Posterior cingulate gyrus (tissue), 11 donors: ENCODE results near the gene GRIK4.

ENCODE experiments used
- DNase-seq, 10 donors: peaks; one replicate each; pipeline versions ENCODE4 v3.0.0 to v3.0.0-alpha.2; 2020 to 2021; ENCODE audit warnings: mixed read lengths in 3 of 10
- intact Hi-C: fragments of 100-400 bp; cut with DNase I; formaldehyde crosslinking; loops from one replicate; pipeline ENCODE4 v1.15.1; 2023

The GRIK4 gene

DNA sequence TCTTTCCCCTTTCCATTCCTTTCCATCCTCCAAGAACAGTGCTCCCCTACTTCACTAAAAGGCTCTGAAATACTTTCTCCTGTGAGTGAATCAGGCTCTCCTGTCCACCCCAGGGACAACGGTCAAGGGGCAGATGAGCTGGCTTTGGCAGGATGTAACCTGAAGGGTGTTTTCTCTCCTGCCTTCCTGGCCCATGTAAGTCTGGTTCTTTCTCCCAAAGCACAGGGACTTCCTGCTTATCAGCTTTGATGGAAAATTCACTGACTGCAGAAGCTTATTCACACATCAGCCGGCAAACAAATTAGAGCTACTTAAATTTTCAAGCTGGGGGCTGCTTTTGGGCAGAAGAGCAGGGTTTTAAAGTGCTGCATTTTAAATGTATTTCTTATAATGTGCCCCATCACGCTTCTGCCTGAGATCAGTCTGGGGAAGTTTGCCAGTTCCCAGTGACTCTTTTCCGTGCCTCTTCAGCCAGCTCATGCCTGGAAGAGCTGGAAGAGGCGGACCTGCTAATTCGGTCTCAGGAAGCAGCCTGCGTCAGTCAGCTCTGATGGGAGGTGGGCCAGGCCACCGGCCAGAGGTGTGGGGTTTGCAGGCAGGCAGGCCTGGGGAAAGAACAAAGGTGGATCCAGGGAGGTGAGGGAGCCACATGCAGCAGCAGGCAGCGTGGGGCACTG lies 372.0 kb downstream of the GRIK4 start:
- intact Hi-C loops: no loop called here
- peak in 3 of 10 donors; percentile 37 to 87 (median 39) for DNase-seq

DNA sequence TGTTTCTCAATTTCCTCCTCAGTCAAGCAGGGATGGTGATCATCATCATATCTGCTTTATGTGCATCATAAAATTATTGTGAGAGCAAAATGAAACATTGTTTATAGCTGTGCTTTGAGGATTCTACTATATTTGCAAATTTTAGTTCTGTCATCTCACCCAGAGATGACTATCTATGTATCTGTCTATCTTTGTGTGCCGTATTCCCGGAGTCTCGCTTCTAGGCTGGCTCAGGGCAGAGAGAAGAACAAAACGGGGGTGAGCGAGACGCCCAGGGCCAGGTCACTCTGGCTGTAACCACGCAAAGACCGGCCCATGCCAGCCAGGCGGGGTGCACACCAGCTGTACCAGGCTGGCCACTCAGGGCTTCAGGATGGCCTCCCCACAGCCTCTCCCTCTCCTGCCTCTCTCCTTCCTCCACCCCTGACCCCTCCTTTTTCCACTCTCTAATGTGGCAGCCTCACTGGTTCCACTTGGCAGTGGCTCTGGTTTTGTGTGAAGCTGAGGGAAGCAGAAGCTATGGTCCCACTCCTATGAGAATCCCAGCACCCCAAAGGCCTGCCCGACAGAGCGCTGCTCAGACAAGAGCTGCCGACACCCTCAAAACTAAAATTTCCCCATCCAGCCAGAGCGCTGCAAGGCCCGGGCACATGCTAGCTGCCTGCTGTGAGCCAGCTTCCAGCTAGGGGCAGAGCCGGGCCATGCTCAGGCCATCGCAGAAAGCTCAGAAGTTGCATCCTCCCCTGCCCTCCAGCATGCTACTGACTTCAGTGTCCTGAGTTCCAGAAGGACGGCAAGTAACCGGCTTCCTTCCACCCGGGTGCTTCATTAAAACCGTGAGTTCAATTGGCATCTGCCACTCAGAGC lies 372.8 kb downstream of the GRIK4 start:
- peak in 1 of 10 donors; percentile 51 for DNase-seq
- intact Hi-C loops: no loop called here

DNA sequence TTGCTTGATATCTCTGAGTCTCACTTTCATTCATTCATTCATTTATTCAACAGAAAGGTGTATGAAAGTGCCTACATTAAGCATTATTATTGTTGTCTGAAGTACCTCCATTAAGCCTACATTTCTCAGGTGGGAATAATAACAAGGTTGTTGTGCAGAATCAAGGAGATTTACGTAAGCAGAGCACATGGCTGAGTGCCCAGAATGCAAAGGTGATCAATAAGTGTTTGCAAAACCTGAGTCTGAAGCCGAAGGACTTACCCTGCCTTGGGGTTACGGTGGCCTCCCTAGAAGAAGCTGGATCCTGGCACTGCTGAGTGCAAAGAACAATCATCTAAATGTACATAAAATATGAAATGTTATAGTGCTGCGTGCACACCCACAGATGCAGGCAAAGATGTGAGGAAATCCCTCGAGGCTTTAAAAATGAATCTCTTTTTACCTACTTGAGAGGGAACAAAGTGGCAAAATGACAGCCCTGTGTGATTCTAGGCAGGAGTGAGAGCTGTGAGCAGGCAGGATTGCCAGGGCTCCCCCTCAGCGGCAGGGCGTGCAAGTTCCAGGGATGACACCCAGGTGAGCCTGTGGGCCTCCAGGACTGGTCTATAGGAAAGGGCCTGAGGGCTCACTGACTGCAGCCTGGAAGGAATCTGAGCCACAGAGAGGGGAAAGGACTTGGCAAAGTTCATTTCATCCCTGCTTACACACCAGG lies 379.2 kb downstream of the GRIK4 start:
- intact Hi-C loops: no loop called here
- peak in 1 of 10 donors; percentile 61 for DNase-seq

DNA sequence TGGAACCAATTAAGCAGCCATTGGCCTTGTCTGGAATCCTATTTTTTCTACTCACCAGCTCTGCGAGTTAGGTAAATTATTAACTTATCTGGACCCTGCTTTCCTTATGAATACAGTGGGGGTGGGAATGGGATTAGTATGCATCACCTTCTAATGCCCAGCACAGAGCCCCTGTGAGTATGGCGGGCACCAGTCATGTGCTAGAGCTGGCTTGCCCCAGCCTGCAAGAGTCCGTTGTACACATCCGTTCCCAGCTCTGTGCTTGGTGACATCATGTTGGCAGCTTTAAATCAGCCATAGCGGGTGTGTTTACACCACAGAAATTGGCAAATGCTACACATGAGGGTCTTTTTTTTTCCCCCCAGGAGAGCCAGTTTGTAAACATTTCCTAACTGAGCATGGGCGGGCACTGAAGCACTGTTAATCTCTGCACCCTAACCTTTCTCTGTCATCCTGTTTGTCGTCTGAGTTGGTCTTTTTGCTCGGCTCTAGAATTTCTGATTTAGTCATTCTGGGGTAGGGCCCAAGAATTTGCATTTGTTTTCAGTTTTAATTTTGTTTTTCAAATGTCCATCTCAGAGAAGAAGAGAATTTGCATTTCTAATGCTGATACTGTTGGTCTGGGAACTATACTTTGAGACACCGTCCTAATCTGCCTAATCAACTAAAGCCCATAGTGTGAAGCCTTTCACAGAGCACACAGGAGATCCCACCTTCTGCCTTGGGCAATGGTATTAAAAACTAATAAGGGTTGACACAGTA lies 382.1 kb downstream of the GRIK4 start:
- peak in 1 of 10 donors; percentile 39 for DNase-seq
- intact Hi-C loops: no loop called here

DNA sequence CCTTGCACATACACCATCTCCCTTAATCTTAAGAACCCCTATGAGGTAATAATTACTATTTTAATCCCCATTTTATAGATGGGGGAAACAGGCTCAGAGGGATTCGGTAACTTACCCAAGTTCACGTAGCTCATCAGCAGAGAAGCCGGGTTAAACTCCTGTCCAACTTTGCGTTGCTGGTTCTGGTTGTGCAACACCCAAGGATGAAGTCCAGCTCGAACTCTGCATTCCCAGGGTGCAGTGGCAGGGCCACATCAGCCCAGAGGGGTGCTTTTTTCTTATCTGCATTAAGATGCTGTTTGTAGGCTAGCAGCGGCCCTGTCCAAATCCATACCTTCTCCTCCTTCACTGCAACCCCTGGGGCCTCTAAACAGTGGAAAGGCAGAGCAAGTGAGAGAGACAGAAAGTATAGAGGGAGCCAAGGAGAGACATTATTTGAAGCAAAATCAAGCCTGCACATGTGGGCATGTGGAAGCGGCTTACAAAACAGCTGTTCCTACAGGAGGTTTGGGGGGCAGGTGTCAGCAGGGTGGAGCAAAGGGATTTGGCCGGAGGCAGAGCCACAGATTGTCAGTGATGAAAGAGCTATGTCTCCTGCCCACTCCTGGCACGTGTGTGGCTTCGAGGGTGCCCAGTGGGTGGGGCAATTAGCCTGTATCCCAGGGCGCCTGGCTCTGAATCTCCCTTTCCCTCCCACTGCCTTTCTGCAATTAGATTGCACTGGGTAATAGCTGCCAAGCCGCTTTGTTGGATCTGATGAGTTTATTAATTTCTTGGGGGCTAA lies 382.8 kb downstream of the GRIK4 start:
- DNase-seq: no peak
- intact Hi-C loops: no loop called here

DNA sequence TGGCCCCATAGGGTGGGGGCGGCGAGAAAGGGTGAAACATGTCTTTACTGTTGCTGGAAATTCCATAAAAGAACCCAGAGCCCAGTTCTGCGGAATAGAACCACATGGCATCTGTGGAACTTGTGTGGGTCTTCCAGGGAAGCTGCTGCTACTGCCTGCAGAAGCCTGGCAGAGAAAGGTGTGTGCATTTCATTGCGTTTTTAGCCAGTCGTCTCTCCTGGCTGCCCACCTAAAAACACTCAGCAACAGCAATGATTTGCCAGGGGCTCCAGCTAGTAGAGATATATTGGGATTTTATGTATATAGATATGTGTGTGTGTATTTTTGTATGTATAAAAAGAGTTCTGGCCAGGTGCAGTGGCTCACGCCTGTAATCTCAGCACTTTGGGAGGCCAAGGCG lies 385.1 kb downstream of the GRIK4 start:
- intact Hi-C loops: no loop called here

DNA sequence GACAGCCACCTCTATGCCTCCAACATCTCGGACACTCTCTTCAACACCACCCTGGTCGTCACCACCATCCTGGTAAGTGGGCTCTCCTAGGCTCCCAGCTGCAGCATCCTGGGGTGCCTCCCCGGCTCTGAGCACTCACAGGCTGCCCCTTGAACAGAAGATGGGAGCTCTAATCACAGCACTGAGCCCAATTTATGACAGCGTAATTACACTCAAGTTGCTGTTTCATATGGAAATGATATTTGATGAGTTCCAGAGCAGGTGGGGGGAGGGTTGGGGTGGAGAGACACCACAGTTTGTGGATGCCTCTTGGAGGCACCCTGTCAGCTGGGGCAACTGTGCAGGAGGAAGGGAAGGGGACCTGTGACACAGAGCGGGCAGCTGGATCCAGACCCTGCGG lies 387.0 kb downstream of the GRIK4 start:
- no peak for DNase-seq
- intact Hi-C loops: no loop called here

More for the DNA sequence above, 385.1 kb downstream of the GRIK4 start:
- no peak for DNase-seq

DNA sequence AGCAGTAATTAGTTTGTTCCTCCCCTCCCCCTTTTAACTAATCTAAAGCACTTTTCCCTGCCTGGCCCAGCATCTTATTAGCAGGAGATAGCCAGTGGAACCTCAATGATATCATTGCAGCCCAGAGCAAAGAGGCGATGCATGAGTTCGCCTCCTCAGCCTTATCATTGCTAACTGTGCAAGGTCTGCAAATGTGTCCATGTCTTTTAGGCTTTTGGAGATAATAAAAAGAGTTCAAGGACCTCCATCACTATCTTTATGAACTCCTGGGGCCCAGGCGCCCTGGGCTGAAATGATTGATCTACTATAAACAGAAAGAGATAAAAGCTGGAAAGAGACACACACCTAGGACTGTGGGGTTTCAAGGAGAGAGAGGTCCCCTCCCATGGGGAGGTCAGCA lies 388.2 kb downstream of the GRIK4 start:
- intact Hi-C loops: no loop called here
- no peak for DNase-seq

DNA sequence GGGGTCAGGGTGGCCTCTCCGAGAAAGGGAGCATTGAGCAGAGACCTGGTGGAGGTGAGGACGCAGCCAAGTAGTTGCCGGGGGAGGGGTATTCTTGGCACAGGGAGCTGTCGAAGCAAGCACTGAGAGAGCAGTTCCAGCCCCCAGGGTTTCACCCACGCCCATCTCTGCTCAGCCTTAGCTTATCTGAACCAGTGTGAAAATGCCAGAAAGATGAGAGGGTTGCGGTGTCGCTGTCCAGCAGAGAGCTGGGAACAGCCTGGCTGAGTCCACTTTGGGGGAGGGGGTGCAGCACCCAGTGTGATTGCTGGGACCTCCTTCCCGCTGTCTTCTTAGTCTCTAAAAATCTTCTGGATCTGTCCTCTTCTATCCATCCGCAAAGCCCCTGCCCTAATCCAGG lies 389.1 kb downstream of the GRIK4 start:
- intact Hi-C loops: no loop called here
- DNase-seq: no peak

DNA sequence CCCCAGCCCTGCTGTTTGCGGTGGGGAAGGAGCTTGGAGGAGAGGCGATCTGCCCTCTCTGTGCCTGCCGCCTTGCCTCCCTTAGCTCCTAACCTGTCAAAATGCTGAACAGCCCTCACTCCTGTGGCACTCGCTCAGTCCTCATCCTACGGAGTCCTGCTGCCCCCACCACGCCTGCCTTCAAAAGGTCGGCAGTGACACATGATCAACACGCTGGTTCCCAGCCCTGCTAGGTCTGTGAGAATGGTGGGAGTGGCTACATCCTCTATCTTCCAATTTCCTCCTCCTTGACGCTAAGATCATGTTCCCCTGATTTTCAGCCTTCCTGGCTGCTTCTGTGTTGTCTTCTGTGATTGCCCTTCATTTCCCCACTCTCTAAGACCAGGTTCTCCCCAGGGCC lies 392.1 kb downstream of the GRIK4 start:
- peak in 1 of 10 donors; percentile 75 for DNase-seq
- intact Hi-C loops: no loop called here

DNA sequence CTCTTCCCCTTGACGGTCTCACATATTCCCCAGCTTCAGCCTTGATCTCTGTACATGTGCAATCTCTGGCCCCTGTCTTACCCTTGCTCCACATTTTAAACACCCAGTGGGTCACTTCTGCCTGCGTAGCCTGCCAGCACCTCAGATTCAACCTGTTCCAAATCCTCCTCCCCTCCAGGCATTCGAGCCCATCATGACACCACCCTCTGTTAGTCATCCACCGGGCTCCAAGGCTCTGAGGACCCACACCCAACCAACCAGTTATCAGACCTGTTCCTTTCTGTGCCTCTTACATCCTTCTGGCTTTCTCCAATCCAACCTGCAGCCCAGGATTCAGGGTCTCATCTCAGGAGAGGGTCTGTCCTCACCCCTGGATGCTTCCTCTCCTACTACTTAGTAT lies 392.6 kb downstream of the GRIK4 start:
- DNase-seq: peak in 1 of 10 donors; percentile 9
- intact Hi-C loops: no loop called here

DNA sequence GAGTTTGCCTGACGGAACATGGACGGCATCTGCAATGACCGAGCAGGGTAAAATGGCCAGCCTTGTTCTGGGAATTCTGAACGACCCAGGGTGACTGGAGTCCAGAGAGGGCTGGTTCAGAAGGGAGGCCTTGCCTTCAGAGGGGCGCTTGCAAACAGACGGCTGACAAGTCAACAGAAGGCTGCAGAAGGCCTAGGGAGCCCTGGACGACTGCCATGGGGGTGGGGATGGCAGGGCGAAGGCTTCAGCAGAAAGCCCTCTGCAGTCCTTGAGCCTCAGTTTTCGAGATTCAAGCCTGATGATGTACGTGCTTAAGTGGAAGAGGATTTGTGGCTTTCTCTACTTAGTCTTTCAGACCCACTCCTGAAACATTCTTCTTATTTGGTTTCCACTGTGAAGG lies 395.2 kb downstream of the GRIK4 start:
- intact Hi-C loops: no loop called here
- DNase-seq: peak in 1 of 10 donors; percentile 71

DNA sequence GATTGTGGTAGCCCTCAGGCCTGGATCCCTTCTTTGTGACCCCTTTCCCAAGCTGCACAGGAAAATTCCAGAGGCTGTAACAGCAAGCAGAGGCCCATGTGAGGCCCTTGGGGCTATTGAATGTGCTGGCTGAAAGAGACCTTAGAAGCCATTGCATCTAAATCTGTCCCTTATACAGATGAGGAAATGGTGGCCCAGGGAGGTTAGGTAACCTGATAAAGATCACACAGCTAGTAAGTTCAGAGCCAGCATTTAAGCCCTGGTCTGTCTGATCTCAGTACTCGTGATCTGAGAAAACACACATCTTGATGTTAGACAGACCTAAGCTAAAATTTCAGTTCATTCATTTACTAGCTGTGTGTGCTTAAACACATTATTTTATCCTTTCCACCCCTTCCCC lies 396.4 kb downstream of the GRIK4 start:
- intact Hi-C loops: no loop called here
- DNase-seq: no peak

DNA sequence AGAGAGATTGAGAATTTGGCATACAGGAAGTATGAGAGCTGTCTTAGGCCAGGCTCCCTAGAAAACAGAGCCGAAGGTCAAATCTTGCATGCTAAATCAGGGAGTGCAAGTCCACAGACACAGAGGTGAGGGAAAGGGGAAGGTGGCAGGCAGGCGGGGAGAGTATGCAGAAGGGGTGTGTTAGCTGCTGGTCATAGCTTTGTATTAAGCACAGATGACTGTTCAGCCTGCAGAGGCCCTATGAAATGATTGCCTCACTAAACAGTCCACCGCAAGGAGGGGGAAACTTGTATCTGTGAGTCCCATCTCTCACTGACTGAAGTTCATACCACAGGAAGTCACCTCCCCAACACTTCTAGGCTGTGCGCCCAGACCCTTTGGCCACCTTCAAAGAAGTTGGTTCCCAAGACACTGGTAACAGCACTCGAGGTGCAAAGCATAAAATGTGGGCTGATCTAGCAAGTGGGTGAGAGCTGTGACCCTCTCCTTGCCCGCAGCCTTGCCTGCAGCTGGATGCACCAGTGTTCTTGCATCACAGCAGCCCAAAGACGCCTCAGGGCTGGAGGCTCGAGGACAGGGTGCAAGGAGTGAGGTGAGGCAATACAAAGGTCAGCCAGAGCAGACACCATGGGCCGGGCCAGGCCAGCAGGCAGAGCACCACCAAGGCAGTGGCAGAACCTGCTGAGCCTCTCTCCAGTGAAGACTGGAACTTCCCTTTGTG lies 397.1 kb downstream of the GRIK4 start:
- DNase-seq: peak in 1 of 10 donors; percentile 79
- intact Hi-C loops: no loop called here

DNA sequence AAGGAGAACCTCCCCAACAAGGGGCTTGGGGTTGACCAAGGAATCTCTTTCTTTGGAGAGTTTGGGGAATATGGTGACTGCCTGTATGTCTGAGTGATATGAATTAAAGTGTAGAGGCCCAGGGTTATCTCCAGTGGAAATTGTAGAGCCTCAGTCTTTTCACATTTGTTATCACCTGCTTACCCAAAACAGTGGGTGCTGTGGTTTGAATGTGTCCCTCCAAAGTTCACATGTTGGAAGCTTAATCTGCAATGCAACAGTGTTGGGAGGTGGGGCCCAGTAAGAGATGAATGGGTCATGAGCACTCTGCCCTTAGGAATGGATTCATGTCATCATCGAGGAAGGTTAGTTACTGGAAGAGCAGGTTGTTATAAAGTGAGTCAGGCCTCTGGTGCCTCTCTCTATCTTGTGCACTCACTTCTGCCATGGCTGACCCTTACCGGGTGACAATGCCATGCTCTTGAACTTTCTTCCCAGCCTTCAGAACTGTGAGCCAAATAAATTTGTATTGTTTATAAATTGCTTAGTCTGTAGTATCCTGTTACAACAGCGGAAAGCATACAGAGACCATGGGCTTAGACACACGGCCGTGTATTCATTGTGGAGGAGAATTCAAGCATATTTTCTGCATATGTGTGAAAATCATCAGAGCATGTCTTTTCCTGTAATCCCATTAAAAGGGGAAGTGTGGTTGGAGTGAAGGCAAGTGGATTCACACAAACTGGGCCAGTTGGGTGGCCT lies 398.3 kb downstream of the GRIK4 start:
- DNase-seq: no peak
- intact Hi-C loops: no loop called here

DNA sequence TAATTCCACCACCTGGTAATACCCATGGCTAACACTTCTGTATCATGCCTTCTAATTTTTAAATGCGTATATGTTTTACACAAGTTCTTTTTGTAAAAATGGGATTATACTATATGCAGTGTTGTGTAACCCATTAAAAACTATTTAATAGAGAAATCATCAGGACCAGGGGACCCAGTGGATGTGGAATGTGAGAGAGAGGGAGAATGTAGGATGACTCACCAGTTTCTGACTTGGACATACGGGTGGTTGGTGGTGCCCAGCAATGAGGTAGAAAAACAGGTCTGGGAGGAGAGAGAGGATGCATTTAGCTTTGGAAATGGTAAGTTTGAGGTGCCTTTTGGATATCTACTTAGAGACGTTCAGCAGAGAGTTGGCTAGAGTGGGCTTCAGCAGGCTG lies 400.4 kb downstream of the GRIK4 start:
- intact Hi-C loops: no loop called here
- no peak for DNase-seq

DNA sequence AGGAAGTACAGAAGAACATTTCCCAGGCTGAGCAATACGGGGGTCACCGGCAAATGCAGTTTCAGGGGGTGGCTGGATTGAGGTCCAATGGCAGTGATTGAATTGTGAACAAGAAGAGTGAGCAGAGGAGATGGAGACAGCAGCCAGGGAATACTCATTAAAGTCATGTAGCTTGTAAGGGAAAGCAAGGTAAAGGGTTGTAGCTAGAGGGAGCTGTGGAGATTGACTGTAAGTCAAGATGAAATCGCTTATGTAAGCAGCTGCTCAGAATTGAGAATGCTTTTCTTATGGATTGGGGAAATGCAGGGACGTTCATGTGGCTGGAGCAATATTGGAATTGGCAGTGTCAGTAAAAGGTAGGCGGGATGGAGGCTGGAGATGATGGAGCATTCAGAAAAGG lies 401.0 kb downstream of the GRIK4 start:
- intact Hi-C loops: no loop called here
- DNase-seq: peak in 1 of 10 donors; percentile 32

DNA sequence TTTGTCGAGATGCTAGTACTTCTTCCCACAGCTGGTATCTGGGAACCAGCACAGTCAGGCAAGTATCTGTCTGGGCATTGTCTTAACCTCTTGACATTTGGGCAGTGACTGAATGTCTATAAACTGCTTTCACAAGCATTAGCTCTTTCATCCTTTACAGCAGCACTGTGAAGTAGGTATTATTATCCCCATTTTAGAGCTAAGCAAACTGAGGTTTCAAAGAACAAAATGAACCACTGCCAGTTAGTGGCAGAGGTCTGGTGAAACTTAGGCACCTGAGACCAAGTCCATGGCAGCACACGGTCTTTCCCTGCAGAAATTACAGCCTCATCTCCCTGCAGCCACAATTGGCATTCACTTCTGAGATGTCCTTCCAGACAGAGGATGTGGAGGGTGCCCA lies 401.4 kb downstream of the GRIK4 start:
- no peak for DNase-seq
- intact Hi-C loops: no loop called here
